ENCODE data around the gene OR51V1.

DNA sequence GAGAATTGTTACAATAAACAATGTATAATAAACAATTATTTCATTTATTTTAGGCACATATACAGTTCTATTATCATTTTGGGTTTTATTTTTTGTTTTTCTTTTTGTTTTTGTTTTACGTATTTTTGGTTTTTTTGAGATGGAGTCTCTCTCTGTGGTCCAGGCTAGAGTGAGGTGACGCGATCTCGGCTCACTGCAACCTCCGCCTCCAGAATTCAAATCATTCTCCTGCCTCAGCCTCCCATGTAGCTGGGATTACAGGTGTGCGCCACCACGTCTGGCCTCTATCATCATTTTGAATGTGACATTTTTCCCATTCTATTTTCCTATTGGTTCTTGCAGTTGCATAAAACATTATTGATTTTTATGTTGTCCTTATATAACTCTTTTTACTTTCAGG, 25.5 kb downstream of the OR51V1 start:
- TF ChIP-seq CTCF (IDR thresholded peaks at IDR 0.05) (no peak), POLR2A (IDR thresholded peaks at IDR 0.05) (no peak)
